ENCODE measurements around the gene TRPC1. TPM values are rescaled to one million over a fixed set of nuclear protein-coding genes. Genes with fewer than 3 reads are reported as not detected.

Gene TRPC1
- total RNA-seq, 2 experiments from 2014 or later = 3.1 to 4.8 TPM

DNA sequence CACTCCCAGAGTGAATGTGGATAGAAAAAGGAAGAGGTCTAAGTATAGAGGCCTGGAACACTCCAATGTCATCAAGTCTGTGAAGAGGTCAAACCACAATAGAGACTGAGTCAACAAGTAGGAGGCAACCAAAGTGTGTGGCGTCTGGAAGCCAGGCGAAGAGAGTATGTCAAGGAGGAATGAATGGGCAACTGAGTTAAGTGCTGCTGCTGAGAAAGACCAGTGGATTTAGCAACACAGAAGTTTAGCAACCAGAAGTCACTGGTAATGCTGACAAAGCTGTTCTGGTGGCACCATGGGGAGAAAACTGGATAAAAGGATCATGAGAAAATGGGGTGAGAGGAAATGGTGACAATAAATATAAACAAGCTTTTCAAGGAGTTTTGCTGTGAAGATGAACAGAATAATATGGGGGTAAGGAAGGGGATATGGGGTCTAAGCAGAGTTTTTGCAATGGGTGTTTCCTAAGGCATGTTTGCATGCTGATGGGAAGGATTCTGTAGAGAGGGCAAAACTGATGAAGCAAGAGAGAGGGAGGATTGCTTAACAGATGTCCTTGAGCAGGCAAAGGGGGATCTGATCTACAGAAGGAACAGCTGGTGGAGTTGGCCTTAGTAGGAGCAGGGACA is 126.7 kb downstream of the TRPC1 start:
- intact Hi-C loops (cut with micrococcal nuclease) = no loop called here
- peak; percentile 11 for DNase-seq
- Mint-ChIP-seq H3K27ac (no peak overlapping the region), H3K9me3 (no peaks in the 10 kb centered on the region), H3K36me3 (ENCODE audit: low read depth) (no peaks in the 10 kb centered on the region), H3K27me3 (ENCODE audit: low read depth) (peaks cover 7% of the 10 kb centered on the region), H3K4me3 (no peak overlapping the region), H3K4me1 (ENCODE audit: low read depth) (no peaks in the 10 kb centered on the region)
- CTCF ChIA-PET = interaction anchor here (1.5 kb wide), 1 partner anchor 22 kb away, joined by 4 read pairs; no protein-coding TSS in a partner anchor

DNA sequence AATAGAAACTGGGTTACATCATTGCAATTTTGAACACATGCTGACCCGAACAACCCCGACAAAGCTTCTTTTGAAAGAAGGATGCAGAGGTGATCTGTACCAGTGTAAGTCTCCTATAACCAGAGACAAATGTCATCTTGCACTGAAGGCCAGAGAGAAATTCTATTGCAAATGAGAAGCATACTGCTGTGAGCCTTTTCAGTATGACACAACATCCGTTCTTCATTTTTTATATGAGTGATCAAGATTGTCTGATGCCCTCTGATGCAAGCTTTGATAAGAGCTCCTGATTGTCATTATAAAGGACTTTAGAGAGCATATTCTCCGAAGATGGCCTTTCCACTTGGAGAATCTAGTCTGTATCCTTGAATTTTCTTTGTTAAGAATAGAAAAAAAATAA is 128.2 kb downstream of the TRPC1 start:
- CTCF ChIA-PET = no interaction called here
- no peak for DNase-seq
- H3K36me3 Mint-ChIP-seq (ENCODE audit: low read depth) = no peaks in the 10 kb centered on the region
- no peak overlapping the region for H3K27ac Mint-ChIP-seq
- intact Hi-C loops (cut with micrococcal nuclease) = no loop called here
- no peaks in the 10 kb centered on the region for H3K9me3 Mint-ChIP-seq
- H3K27me3 Mint-ChIP-seq (ENCODE audit: low read depth) = peaks cover 7% of the 10 kb centered on the region
- no peak overlapping the region for H3K4me3 Mint-ChIP-seq
- H3K4me1 Mint-ChIP-seq (ENCODE audit: low read depth) = no peaks in the 10 kb centered on the region

DNA sequence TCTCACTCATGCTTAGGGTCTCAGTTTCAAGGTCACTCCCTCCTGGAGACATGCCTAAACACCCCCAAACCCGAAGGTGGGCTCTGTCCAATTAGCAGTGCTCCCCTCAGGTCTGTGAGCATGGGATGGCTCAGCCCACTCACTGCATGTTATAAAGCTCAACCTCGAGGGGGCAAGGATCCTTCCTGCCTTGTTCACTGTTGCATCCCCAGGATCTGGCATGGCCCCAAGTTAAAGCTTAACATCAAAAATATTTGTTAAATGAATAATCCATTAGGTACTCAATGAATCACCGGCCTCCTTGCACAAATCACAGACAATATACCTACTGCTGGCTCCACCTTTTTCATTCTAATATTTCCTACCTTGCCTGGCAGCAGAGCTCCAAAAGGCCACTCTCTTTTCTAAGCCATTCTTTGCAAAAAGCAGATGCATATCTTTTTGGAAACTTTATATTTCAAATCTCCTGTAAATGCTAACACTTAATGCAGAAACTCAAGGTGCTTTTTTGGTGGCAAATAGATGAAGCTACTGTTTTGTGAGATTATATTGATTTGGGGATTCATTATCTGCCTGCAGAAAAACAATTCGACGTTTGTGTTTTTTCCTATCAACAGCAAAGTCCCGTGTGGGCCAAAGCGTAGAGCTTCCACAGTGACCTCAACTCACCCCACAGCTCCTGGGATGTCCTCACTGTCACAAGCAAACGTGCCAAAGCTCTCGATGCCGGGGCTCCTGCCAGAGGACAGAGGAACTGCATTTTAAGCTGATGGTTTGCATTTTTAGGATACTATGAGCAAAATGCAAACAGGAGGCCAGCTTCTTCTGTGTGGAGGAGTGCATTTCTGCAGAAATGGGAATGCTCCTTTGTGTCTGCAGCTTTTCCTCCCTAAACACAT is 129.7 kb downstream of the TRPC1 start:
- no peak overlapping the region for H3K4me3 Mint-ChIP-seq
- intact Hi-C loops (cut with micrococcal nuclease) = no loop called here
- no peaks in the 10 kb centered on the region for H3K9me3 Mint-ChIP-seq
- no peaks in the 10 kb centered on the region for H3K4me1 Mint-ChIP-seq (ENCODE audit: low read depth)
- no peaks in the 10 kb centered on the region for H3K36me3 Mint-ChIP-seq (ENCODE audit: low read depth)
- no peak overlapping the region for H3K27ac Mint-ChIP-seq
- no peaks in the 10 kb centered on the region for H3K27me3 Mint-ChIP-seq (ENCODE audit: low read depth)
- CTCF ChIA-PET = interaction anchor here (0.7 to 1.2 kb wide), 2 partner anchors 10 to 79 kb away, joined by 3 read pairs; no protein-coding TSS in a partner anchor
- no peak for DNase-seq

DNA sequence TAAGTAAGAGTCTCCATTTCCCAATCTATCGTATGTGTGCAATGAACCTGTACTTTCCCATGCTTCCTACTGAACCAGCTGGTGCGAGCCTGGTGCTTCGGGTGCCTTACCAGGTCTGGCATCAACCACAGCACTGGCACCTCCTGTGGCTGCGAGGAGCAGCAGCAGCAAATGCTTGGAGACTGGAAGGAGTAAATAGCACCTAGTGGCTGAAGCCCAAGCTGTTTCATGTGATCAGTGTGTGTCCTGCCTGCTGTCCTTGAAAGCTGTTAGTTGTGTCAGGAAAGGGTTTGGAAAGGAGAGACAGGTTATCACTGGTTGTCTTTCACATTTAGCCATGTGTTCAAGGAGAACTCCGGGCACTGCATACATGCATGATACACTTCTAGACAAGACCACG is 133.2 kb downstream of the TRPC1 start:
- no peak for DNase-seq
- H3K27me3 Mint-ChIP-seq (ENCODE audit: low read depth) = peaks cover 13% of the 10 kb centered on the region
- CTCF ChIA-PET = interaction anchor here (0.7 to 1.4 kb wide), 5 partner anchors 11 to 62 kb away, joined by 3 read pairs; no protein-coding TSS in a partner anchor
- H3K4me3 Mint-ChIP-seq = no peak overlapping the region
- no peaks in the 10 kb centered on the region for H3K36me3 Mint-ChIP-seq (ENCODE audit: low read depth)
- no peaks in the 10 kb centered on the region for H3K9me3 Mint-ChIP-seq
- H3K4me1 Mint-ChIP-seq (ENCODE audit: low read depth) = no peaks in the 10 kb centered on the region
- intact Hi-C loops (cut with micrococcal nuclease) = no loop called here
- H3K27ac Mint-ChIP-seq = no peak overlapping the region

Other genes starting within 250 kb of the TRPC1 start
- gene ATR, start 145.3 kb upstream of the TRPC1 start, total RNA-seq = 10 to 100 TPM; 42.5 to 43.1 TPM
- gene PLS1, start 127.6 kb upstream of the TRPC1 start, total RNA-seq = 1 to 10 TPM; 5.3 to 5.4 TPM
- gene PCOLCE2, start 165.0 kb downstream of the TRPC1 start, total RNA-seq = under 1 TPM; 0.38 to 0.64 TPM
- gene PAQR9, start 239.6 kb downstream of the TRPC1 start, total RNA-seq = not detected

Data from activated naive CD4-positive, alpha-beta T cell treated with anti-CD3 and anti-CD28 coated beads for 36 hours (primary cell).